HG03342 (cell line): Measurements from ENCODE around the gene CLRN1.

Experiments used
- ATAC-seq: cut with Tn5 transposase; IDR thresholded peaks from one replicate; pipeline ENCODE4 v1.9.1; 2021; ENCODE audit warnings: mild to moderate bottlenecking, moderate library complexity; ENCODE audit not compliant: unreplicated experiment

CLRN1 gene

GRCh38 chr3:150978566-150979148 lies 6.1 kb upstream of the CLRN1 start:
- ATAC-seq, result no peak

GRCh38 chr3:150975992-150976368 lies 3.5 kb upstream of the CLRN1 start:
- no peak for ATAC-seq

GRCh38 chr3:150975086-150975991 lies 2.8 kb upstream of the CLRN1 start:
- ATAC-seq, result no peak

GRCh38 chr3:150970665-150971324 lies 1.7 kb downstream of the CLRN1 start:
- no peak for ATAC-seq

DNA sequence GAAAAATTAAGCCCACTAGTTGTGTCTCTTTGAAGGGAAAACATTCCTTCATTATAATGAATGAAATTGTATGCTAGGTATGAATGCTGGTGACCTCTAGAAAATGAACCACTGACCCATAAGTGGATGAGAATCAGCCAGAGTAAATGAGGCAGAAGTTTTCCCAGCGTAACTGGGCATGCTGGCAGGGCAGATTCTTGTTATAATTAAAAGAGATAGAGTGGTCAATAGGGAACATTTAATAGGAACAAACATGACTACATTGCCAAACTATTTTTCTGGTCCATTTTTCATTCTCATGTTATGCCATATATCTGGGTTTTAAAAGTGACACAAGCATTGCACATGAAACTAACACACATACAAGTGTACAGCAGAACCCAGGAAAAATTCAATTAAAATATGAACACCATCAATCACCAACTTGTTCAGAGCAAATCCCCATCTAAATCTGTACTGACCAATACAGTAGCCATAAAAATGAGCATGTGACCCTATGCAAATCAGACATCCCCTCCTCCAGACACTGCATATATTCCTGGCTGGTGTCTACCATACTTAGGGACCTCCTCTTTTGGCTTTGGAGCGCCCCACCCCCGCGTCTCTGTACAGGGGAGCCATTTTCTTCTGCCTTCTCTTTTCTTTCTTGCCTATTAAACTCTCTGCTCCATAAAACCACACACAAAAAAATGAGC lies 4.0 kb downstream of the CLRN1 start:
- ATAC-seq, result no peak

DNA sequence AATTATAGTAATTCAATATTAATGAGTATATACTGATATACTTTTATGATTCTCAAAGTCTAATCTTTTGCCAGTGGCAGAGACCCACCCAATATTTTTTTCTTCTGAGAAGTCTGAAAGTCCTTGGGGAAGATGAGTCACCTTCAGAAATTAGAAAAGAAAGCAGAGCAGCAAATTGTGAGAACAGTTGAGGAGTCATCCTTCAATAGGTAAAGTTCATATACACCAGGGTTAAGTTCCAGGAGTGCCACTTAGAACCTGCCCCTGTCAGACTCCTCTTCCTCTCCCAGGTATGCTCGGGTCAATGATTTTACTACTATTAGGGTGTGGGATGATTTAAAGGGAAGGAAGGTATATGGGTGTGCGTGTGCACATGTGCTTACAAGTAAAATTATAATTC lies 7.1 kb downstream of the CLRN1 start:
- ATAC-seq, result no peak

DNA sequence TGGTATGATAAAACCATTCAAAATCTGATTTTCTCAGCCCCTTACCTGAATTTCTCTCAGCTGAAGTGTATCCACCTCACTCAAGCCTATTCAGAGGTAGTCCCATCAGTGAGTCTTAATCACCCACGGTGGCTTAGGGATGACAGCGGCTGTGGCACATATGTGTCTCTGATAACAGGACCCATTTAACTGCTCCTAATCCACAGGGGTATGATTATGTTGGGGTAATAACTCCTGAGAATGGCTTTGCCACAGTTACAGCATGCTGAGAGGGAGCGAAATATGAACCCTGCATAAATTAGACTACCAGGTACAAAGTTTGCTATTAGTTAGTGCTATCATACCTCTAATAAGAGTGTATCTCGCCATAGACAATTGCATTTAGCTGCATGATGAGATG lies 10.6 kb downstream of the CLRN1 start:
- no peak for ATAC-seq

GRCh38 chr3:150960708-150961684 lies 11.5 kb downstream of the CLRN1 start:
- no peak for ATAC-seq

DNA sequence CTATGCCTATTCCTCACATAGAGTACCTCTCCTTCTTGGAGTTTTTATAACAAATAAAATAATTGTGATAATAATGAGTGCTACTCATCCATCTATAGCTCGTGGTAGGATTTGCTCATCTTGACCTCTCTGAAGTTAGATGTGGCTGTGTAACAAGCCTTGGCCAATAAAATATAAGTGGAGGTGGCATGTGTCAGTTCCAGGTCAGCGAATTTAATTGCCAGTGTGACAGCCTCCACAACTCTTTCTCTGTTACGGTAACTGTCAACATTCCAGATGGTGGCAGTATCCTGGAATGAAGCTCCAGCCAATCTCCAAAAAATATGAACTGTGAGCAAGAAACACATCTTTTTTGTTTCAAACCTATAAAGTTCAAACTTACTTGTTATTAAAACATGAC lies 13.8 kb downstream of the CLRN1 start:
- no peak for ATAC-seq

GRCh38 chr3:150956376-150956775 lies 16.2 kb downstream of the CLRN1 start:
- ATAC-seq, result no peak

- no peak for ATAC-seq
Measured at GRCh38 chr3:150951923-150952322, 20.6 kb downstream of the CLRN1 start.

- ATAC-seq, result no peak
Measured at GRCh38 chr3:150945226-150946032, 27.1 kb downstream of the CLRN1 start.

- ATAC-seq, result no peak
Measured at GRCh38 chr3:150942221-150942620, 30.3 kb downstream of the CLRN1 start.

- peak; percentile 90 for ATAC-seq
Measured at GRCh38 chr3:150936693-150937092, 35.8 kb downstream of the CLRN1 start.

GRCh38 chr3:150933473-150933995 lies 39.0 kb downstream of the CLRN1 start:
- no peak for ATAC-seq

DNA sequence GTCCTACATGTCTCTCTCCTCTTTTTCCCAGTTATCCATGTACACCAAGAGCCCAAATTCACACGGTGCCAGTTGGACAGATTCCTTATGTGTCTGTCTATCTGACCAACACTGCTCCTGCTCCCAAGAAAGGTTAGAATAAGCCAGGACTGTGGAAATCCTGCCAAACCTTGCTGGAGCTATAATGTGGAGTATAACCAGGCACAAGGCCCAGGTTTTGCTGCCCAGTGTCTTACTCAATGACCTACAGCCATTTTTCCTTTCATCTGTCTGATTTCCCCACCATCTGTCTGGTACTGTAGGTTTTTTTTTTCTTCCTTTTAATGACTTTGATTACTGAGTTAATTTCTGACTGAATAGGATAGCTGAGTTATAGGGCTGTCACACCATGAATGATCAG lies 40.8 kb downstream of the CLRN1 start:
- no peak for ATAC-seq

GRCh38 chr3:150930839-150931238 lies 41.7 kb downstream of the CLRN1 start:
- ATAC-seq, result no peak

DNA sequence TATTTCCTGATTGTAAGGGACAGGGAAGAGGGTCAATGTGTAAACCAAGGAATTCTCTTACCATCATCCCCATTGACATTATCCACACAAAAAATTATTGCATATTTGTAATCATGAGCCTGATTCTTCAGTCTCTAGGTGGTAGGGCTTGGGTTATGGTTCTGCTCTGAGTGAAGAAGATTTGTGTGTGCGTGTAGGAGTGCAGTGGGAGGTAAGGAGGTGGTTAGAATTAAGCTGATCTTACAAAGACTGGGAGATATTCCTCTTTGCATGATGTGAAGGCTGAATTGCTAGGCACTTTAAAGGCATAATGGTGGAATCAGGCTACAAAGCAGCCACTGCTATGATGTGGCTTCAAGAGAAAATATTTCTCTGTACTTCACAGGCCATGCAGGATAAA lies 44.3 kb downstream of the CLRN1 start:
- no peak for ATAC-seq

GRCh38 chr3:150926328-150926727 lies 46.2 kb downstream of the CLRN1 start:
- ATAC-seq, result no peak
